K562 (cell line): ENCODE data around the gene EXOC2. TPM values are rescaled to one million over a fixed set of nuclear protein-coding genes. Genes with fewer than 3 reads are reported as not detected.

Source experiments
- ETS2 ChIP-seq: IDR thresholded peaks from 2 replicates; pipeline ENCODE4 v1.6.1; 2016; ENCODE audit warnings: borderline replicate concordance, missing genetic modification characterization, mild to moderate bottlenecking, moderate library complexity, missing compliant biosample characterization; ENCODE audit not compliant: poor library complexity, severe bottlenecking
- HDGF ChIP-seq: fragments of 450-650 bp; IDR thresholded peaks from 2 replicates; pipeline ENCODE4 v1.6.1; 2016
- PCBP1 ChIP-seq: fragments of 200-400 bp; formaldehyde crosslinking; IDR thresholded peaks from 2 replicates; pipeline ENCODE4 v1.6.1; 2018; ENCODE audit warnings: mild to moderate bottlenecking, low read depth, low read length; ENCODE audit not compliant: poor library complexity, severe bottlenecking
- SP1 ChIP-seq: sonication (generic); formaldehyde crosslinking; IDR thresholded peaks from 2 replicates; pipeline ENCODE4 v1.8.1; 2022; ENCODE audit warnings: mild to moderate bottlenecking, missing genetic modification reagents
- ZNF212 ChIP-seq: fragments of 450-650 bp; formaldehyde crosslinking; IDR thresholded peaks from 2 replicates; pipeline ENCODE4 v1.4.0; 2020; ENCODE audit warnings: mild to moderate bottlenecking
- ZNF239 ChIP-seq: fragments of 250-450 bp; sonication (Bioruptor Pico); IDR thresholded peaks from 2 replicates; pipeline ENCODE4 v1.4.0; 2020; ENCODE audit warnings: mild to moderate bottlenecking
- ZZZ3 ChIP-seq: fragments of 450-650 bp; IDR thresholded peaks from 2 replicates; pipeline ENCODE4 v1.6.1; 2016; ENCODE audit warnings: antibody characterized with exemption, mild to moderate bottlenecking, moderate library complexity
- polyA plus RNA-seq, 8 experiments: library from polyadenylated mRNA; depleted of rRNA in 4 of 8; stranded (reverse) in 5 of 8; unstranded in 3 of 8; fragments of >200 nt; fragmentation: Nextera tagmentation in 2 of 8; fragmentation: Illumina TruSeq in 1 of 8; extraction: Ambion mirVana in 2 of 8; extraction: Trizol in 1 of 8; gene quantifications; 2 replicates each; pipeline versions ENCODE4 v1.2.1 to v1.2.3, GENCODE V29; 2011 to 2014; ENCODE audit warnings: inconsistent platforms in 1 of 8, missing spikeins in 1 of 8
- total RNA-seq, 7 experiments: library from RNA; depleted of rRNA in 6 of 7; stranded (reverse); fragments of >200 nt in 6 of 7; fragmentation: Illumina TruSeq in 2 of 7; extraction: Trizol in 2 of 7; gene quantifications; 2 replicates each; pipeline versions ENCODE4 v1.2.1 to v1.2.3, GENCODE V29; 2011 to 2021; ENCODE audit warnings: low replicate concordance in 1 of 7
- TF ChIP-seq, protein P1 (sequence below), 2 experiments: fragments of 450-650 bp in 1 of 2; sonication (generic) in 1 of 2; formaldehyde crosslinking in 1 of 2; IDR thresholded peaks; 2 replicates each; pipeline versions ENCODE4 v1.7.1 to v1.9.0; 2016 to 2022; ENCODE audit warnings: inconsistent platforms in 1 of 2, mild to moderate bottlenecking in 1 of 2, missing genetic modification reagents in 1 of 2
- TF ChIP-seq, protein P2 (sequence below), 2 experiments: fragments of 150-350 bp in 1 of 2; IDR thresholded peaks; 2 replicates each; pipeline ENCODE4 v1.6.1; 2012 to 2016; ENCODE audit warnings: low read depth in 2 of 2, low read length in 2 of 2, mild to moderate bottlenecking in 1 of 2, moderate library complexity in 1 of 2
- TF ChIP-seq, protein P3 (sequence below): fragments of 450-650 bp; IDR thresholded peaks from 2 replicates; pipeline ENCODE4 v1.6.1; 2018; ENCODE audit not compliant: partially characterized antibody

The EXOC2 gene
- total and polyA plus RNA-seq, 9 of the 15 experiments (the other 6 are each of a cell fraction or from before 2014, with no cell fraction given) = 12.2 to 30.2 (median 24.2) TPM

DNA sequence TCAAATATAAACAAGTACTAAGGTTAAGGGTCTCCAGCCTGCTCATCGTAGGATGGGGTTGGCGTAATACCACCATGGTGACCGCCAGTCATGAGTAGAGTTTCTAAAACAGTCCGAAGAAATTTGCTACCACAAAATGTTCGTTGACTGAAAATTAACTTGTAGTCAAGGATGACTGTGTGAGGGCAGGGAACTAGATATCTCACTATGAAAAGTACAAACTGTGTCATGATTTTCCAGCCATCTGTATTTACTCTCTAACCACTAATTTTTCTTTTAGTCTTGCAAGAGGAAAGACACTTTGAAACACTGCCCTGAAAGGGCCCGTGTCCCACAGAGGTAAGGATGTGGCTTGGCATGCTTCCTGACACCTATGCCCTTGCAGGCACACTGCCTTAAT, 201.7 kb downstream of the EXOC2 start (continued):
- TF ChIP-seq, protein P1, sequence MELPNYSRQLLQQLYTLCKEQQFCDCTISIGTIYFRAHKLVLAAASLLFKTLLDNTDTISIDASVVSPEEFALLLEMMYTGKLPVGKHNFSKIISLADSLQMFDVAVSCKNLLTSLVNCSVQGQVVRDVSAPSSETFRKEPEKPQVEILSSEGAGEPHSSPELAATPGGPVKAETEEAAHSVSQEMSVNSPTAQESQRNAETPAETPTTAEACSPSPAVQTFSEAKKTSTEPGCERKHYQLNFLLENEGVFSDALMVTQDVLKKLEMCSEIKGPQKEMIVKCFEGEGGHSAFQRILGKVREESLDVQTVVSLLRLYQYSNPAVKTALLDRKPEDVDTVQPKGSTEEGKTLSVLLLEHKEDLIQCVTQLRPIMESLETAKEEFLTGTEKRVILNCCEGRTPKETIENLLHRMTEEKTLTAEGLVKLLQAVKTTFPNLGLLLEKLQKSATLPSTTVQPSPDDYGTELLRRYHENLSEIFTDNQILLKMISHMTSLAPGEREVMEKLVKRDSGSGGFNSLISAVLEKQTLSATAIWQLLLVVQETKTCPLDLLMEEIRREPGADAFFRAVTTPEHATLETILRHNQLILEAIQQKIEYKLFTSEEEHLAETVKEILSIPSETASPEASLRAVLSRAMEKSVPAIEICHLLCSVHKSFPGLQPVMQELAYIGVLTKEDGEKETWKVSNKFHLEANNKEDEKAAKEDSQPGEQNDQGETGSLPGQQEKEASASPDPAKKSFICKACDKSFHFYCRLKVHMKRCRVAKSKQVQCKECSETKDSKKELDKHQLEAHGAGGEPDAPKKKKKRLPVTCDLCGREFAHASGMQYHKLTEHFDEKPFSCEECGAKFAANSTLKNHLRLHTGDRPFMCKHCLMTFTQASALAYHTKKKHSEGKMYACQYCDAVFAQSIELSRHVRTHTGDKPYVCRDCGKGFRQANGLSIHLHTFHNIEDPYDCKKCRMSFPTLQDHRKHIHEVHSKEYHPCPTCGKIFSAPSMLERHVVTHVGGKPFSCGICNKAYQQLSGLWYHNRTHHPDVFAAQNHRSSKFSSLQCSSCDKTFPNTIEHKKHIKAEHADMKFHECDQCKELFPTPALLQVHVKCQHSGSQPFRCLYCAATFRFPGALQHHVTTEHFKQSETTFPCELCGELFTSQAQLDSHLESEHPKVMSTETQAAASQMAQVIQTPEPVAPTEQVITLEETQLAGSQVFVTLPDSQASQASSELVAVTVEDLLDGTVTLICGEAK (IDR thresholded peaks at IDR 0.05) = no peak
- TF ChIP-seq, protein P1 (CRISPR knock-in tag; IDR thresholded peaks at IDR 0.05) = no peak
- TF ChIP-seq ZZZ3 = no peak
- no peak for TF ChIP-seq ZNF239 (CRISPR knock-in tag)
- no peak for TF ChIP-seq HDGF
- TF ChIP-seq, protein P2, sequence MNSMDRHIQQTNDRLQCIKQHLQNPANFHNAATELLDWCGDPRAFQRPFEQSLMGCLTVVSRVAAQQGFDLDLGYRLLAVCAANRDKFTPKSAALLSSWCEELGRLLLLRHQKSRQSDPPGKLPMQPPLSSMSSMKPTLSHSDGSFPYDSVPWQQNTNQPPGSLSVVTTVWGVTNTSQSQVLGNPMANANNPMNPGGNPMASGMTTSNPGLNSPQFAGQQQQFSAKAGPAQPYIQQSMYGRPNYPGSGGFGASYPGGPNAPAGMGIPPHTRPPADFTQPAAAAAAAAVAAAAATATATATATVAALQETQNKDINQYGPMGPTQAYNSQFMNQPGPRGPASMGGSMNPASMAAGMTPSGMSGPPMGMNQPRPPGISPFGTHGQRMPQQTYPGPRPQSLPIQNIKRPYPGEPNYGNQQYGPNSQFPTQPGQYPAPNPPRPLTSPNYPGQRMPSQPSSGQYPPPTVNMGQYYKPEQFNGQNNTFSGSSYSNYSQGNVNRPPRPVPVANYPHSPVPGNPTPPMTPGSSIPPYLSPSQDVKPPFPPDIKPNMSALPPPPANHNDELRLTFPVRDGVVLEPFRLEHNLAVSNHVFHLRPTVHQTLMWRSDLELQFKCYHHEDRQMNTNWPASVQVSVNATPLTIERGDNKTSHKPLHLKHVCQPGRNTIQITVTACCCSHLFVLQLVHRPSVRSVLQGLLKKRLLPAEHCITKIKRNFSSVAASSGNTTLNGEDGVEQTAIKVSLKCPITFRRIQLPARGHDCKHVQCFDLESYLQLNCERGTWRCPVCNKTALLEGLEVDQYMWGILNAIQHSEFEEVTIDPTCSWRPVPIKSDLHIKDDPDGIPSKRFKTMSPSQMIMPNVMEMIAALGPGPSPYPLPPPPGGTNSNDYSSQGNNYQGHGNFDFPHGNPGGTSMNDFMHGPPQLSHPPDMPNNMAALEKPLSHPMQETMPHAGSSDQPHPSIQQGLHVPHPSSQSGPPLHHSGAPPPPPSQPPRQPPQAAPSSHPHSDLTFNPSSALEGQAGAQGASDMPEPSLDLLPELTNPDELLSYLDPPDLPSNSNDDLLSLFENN (IDR thresholded peaks at IDR 0.05; ENCODE audit: low read depth in 2 of 2, low read length in 2 of 2) = no peak
- no peak for TF ChIP-seq PCBP1
- TF ChIP-seq ZNF212 (CRISPR knock-in tag) = no peak
- TF ChIP-seq, protein P3, sequence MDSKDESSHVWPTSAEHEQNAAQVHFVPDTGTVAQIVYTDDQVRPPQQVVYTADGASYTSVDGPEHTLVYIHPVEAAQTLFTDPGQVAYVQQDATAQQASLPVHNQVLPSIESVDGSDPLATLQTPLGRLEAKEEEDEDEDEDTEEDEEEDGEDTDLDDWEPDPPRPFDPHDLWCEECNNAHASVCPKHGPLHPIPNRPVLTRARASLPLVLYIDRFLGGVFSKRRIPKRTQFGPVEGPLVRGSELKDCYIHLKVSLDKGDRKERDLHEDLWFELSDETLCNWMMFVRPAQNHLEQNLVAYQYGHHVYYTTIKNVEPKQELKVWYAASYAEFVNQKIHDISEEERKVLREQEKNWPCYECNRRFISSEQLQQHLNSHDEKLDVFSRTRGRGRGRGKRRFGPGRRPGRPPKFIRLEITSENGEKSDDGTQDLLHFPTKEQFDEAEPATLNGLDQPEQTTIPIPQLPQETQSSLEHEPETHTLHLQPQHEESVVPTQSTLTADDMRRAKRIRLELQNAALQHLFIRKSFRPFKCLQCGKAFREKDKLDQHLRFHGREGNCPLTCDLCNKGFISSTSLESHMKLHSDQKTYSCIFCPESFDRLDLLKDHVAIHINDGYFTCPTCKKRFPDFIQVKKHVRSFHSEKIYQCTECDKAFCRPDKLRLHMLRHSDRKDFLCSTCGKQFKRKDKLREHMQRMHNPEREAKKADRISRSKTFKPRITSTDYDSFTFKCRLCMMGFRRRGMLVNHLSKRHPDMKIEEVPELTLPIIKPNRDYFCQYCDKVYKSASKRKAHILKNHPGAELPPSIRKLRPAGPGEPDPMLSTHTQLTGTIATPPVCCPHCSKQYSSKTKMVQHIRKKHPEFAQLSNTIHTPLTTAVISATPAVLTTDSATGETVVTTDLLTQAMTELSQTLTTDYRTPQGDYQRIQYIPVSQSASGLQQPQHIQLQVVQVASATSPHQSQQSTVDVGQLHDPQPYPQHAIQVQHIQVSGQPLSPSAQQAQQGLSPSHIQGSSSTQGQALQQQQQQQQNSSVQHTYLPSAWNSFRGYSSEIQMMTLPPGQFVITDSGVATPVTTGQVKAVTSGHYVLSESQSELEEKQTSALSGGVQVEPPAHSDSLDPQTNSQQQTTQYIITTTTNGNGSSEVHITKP = no peak
- no peak for TF ChIP-seq SP1 (CRISPR knock-in tag)
- no peak for TF ChIP-seq ETS2 (tag)
